Measurements from ENCODE around the gene MACROD2.

MACROD2 gene

GRCh38 chr20:14553774-14554534 lies 558.6 kb downstream of the MACROD2 start:
- DNase-seq, result no peak

- DNase-seq, result no peak
Observed at GRCh38 chr20:14555676-14556075, 560.4 kb downstream of the MACROD2 start.

GRCh38 chr20:14556206-14556605 lies 560.9 kb downstream of the MACROD2 start:
- DNase-seq, result no peak

GRCh38 chr20:14559612-14560011 lies 564.3 kb downstream of the MACROD2 start:
- no peak for DNase-seq

- no peak for DNase-seq
Observed at GRCh38 chr20:14561741-14562221, 566.5 kb downstream of the MACROD2 start.

GRCh38 chr20:14562981-14563380 lies 567.7 kb downstream of the MACROD2 start:
- no peak for DNase-seq

GRCh38 chr20:14566505-14566904 lies 571.2 kb downstream of the MACROD2 start:
- DNase-seq, result no peak

GRCh38 chr20:14568225-14568624 lies 572.9 kb downstream of the MACROD2 start:
- DNase-seq, result no peak

- DNase-seq, result no peak
Observed at GRCh38 chr20:14568701-14569100, 573.4 kb downstream of the MACROD2 start.

- no peak for DNase-seq
Observed at GRCh38 chr20:14569641-14570040, 574.3 kb downstream of the MACROD2 start.

- no peak for DNase-seq
Observed at GRCh38 chr20:14570811-14571210, 575.5 kb downstream of the MACROD2 start.

- no peak for DNase-seq
Observed at GRCh38 chr20:14573676-14574075, 578.4 kb downstream of the MACROD2 start.

GRCh38 chr20:14576196-14576877 lies 581.0 kb downstream of the MACROD2 start:
- DNase-seq, result no peak

GRCh38 chr20:14580418-14581074 lies 585.2 kb downstream of the MACROD2 start:
- no peak for DNase-seq

GRCh38 chr20:14581731-14582130 lies 586.4 kb downstream of the MACROD2 start:
- no peak for DNase-seq

- no peak for DNase-seq
Observed at GRCh38 chr20:14582855-14583254, 587.5 kb downstream of the MACROD2 start.

- no peak for DNase-seq
Observed at GRCh38 chr20:14583413-14583812, 588.1 kb downstream of the MACROD2 start.

GRCh38 chr20:14589383-14589782 lies 594.1 kb downstream of the MACROD2 start:
- DNase-seq, result no peak

- no peak for DNase-seq
Observed at GRCh38 chr20:14595051-14595450, 599.7 kb downstream of the MACROD2 start.

- DNase-seq, result no peak
Observed at GRCh38 chr20:14597206-14597715, 601.9 kb downstream of the MACROD2 start.

GRCh38 chr20:14599613-14600012 lies 604.3 kb downstream of the MACROD2 start:
- DNase-seq, result no peak

- DNase-seq, result no peak
Observed at GRCh38 chr20:14600527-14600926, 605.2 kb downstream of the MACROD2 start.

- no peak for DNase-seq
Observed at GRCh38 chr20:14604143-14604542, 608.8 kb downstream of the MACROD2 start.

All from NCI-H526 treated with DMSO at 0.1 percent for 48 hours (cell line).